Stimulated activated CD4-positive, alpha-beta T cell treated with anti-CD3 and anti-CD28 coated beads, Interleukin-4, amount 100 ng/mL, for 1 hour (primary cell): ENCODE measurements around the gene LRP4.

ENCODE experiments used
- DNase-seq: peaks from one replicate; pipeline ENCODE4 v3.0.0-alpha.2; 2020

The LRP4 gene

GRCh38 chr11:46894506-46894905 lies 23.8 kb downstream of the LRP4 start:
- DNase-seq = no peak

GRCh38 chr11:46892838-46893237 lies 25.5 kb downstream of the LRP4 start:
- no peak for DNase-seq

GRCh38 chr11:46892109-46892508 lies 26.2 kb downstream of the LRP4 start:
- no peak for DNase-seq

GRCh38 chr11:46890665-46891064 lies 27.7 kb downstream of the LRP4 start:
- DNase-seq = no peak

GRCh38 chr11:46889689-46890475 lies 28.5 kb downstream of the LRP4 start:
- DNase-seq = peak; percentile 67

GRCh38 chr11:46889251-46889650 lies 29.1 kb downstream of the LRP4 start:
- no peak for DNase-seq

GRCh38 chr11:46888636-46889035 lies 29.7 kb downstream of the LRP4 start:
- DNase-seq = no peak

GRCh38 chr11:46886211-46886610 lies 32.1 kb downstream of the LRP4 start:
- DNase-seq = no peak

GRCh38 chr11:46879056-46879585 lies 39.2 kb downstream of the LRP4 start:
- no peak for DNase-seq

- no peak for DNase-seq
Observed at GRCh38 chr11:46877580-46877979, 40.8 kb downstream of the LRP4 start.

GRCh38 chr11:46876471-46876870 lies 41.9 kb downstream of the LRP4 start:
- DNase-seq = no peak

- DNase-seq = no peak
Observed at GRCh38 chr11:46874586-46874985, 43.8 kb downstream of the LRP4 start.

- no peak for DNase-seq
Observed at GRCh38 chr11:46868912-46869311, 49.4 kb downstream of the LRP4 start.

GRCh38 chr11:46865340-46865739 lies 53.0 kb downstream of the LRP4 start:
- DNase-seq = no peak

- no peak for DNase-seq
Observed at GRCh38 chr11:46860218-46860617, 58.1 kb downstream of the LRP4 start.

- DNase-seq = no peak
Observed at GRCh38 chr11:46858920-46859546, 59.3 kb downstream of the LRP4 start.

- no peak for DNase-seq
Observed at GRCh38 chr11:46857666-46858065, 60.7 kb downstream of the LRP4 start.

- DNase-seq = no peak
Observed at GRCh38 chr11:46856605-46857343, 61.6 kb downstream of the LRP4 start.

GRCh38 chr11:46855863-46856262 lies 62.5 kb downstream of the LRP4 start:
- DNase-seq = no peak

GRCh38 chr11:46855167-46855566 lies 63.2 kb downstream of the LRP4 start:
- DNase-seq = no peak

GRCh38 chr11:46850829-46851380 lies 67.4 kb downstream of the LRP4 start:
- no peak for DNase-seq

- no peak for DNase-seq
Observed at GRCh38 chr11:46849631-46850030, 68.7 kb downstream of the LRP4 start.

GRCh38 chr11:46846510-46846830 lies 71.9 kb downstream of the LRP4 start:
- DNase-seq = no peak
